Ishikawa (cell line): ENCODE data around the gene BPIFB4.

Source experiments
- CEBPB ChIP-seq: IDR thresholded peaks from 2 replicates; pipeline ENCODE4 v1.6.1; 2012
- CREB1 ChIP-seq: IDR thresholded peaks from 2 replicates; pipeline ENCODE4 v1.6.1; 2012; ENCODE audit warnings: low read depth
- EGR1 ChIP-seq: IDR thresholded peaks from 2 replicates; pipeline ENCODE4 v1.6.1; 2012
- EP300 ChIP-seq: IDR thresholded peaks from 2 replicates; pipeline ENCODE4 v1.6.1; 2012; ENCODE audit warnings: borderline replicate concordance
- FOXM1 ChIP-seq: IDR thresholded peaks from 2 replicates; pipeline ENCODE4 v1.6.1; 2012; ENCODE audit warnings: low read depth, borderline replicate concordance
- NFIC ChIP-seq: IDR thresholded peaks from 2 replicates; pipeline ENCODE4 v1.6.1; 2012
- RAD21 ChIP-seq: IDR thresholded peaks from 2 replicates; pipeline ENCODE4 v1.6.1; 2012; ENCODE audit warnings: low read depth
- TAF1 ChIP-seq: IDR thresholded peaks from 2 replicates; pipeline ENCODE4 v1.6.1; 2012; ENCODE audit warnings: low read depth, mild to moderate bottlenecking
- TCF12 ChIP-seq: IDR thresholded peaks from 2 replicates; pipeline ENCODE4 v1.6.1; 2012; ENCODE audit warnings: low read depth
- TEAD4 ChIP-seq: IDR thresholded peaks from 2 replicates; pipeline ENCODE4 v1.6.1; 2012
- YY1 ChIP-seq: IDR thresholded peaks from 2 replicates; pipeline ENCODE4 v1.6.1; 2012; ENCODE audit warnings: low read depth
- ZBTB7A ChIP-seq: IDR thresholded peaks from 2 replicates; pipeline ENCODE4 v1.6.1; 2012; ENCODE audit warnings: low read depth
- TF ChIP-seq, protein P1 (sequence below): IDR thresholded peaks from 2 replicates; pipeline ENCODE4 v1.6.1; 2012
- TF ChIP-seq, protein P2 (sequence below): IDR thresholded peaks from 2 replicates; pipeline ENCODE4 v1.6.1; 2012; ENCODE audit warnings: low read depth, mild to moderate bottlenecking
- TF ChIP-seq, protein P3 (sequence below): IDR thresholded peaks from 2 replicates; pipeline ENCODE4 v1.6.1; 2012

BPIFB4 gene

GRCh38 chr20:33064572-33065287 is 14.7 kb upstream of the BPIFB4 start:
- TF ChIP-seq RAD21 (no peak), ZBTB7A (no peak), TCF12 (no peak), EP300 (no peak), EGR1 (no peak), TAF1 (no peak), TEAD4 (no peak)
- TF ChIP-seq, protein P1, sequence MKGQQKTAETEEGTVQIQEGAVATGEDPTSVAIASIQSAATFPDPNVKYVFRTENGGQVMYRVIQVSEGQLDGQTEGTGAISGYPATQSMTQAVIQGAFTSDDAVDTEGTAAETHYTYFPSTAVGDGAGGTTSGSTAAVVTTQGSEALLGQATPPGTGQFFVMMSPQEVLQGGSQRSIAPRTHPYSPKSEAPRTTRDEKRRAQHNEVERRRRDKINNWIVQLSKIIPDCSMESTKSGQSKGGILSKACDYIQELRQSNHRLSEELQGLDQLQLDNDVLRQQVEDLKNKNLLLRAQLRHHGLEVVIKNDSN = no peak
- TF ChIP-seq, protein P2, sequence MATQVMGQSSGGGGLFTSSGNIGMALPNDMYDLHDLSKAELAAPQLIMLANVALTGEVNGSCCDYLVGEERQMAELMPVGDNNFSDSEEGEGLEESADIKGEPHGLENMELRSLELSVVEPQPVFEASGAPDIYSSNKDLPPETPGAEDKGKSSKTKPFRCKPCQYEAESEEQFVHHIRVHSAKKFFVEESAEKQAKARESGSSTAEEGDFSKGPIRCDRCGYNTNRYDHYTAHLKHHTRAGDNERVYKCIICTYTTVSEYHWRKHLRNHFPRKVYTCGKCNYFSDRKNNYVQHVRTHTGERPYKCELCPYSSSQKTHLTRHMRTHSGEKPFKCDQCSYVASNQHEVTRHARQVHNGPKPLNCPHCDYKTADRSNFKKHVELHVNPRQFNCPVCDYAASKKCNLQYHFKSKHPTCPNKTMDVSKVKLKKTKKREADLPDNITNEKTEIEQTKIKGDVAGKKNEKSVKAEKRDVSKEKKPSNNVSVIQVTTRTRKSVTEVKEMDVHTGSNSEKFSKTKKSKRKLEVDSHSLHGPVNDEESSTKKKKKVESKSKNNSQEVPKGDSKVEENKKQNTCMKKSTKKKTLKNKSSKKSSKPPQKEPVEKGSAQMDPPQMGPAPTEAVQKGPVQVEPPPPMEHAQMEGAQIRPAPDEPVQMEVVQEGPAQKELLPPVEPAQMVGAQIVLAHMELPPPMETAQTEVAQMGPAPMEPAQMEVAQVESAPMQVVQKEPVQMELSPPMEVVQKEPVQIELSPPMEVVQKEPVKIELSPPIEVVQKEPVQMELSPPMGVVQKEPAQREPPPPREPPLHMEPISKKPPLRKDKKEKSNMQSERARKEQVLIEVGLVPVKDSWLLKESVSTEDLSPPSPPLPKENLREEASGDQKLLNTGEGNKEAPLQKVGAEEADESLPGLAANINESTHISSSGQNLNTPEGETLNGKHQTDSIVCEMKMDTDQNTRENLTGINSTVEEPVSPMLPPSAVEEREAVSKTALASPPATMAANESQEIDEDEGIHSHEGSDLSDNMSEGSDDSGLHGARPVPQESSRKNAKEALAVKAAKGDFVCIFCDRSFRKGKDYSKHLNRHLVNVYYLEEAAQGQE = no peak
- TF ChIP-seq, protein P3, sequence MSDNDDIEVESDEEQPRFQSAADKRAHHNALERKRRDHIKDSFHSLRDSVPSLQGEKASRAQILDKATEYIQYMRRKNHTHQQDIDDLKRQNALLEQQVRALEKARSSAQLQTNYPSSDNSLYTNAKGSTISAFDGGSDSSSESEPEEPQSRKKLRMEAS = no peak

DNA sequence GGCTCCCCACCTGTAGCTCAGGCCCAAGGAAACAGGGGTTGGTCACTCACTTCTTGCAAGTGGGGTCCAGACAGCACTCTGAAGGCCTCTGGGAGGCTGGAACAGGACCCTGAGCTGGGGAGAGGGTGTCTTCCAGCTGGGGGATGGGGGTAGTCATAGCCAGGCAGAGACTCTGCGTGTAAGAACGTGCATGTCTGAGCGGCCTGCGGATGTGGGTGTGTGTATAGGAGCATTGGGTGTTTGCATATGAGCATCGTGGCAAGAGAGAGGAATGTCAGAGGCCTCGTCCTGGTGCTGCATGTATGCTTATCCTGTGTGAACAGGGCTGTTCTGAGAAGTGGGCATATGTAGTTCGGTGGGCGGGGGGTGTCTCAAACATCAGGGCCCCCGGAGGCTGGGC is 13.7 kb upstream of the BPIFB4 start:
- TF ChIP-seq, protein P3 = no peak
- TF ChIP-seq TEAD4 (no peak), RAD21 (no peak), TCF12 (no peak), CEBPB (no peak), CREB1 (no peak), NFIC (no peak), EP300 (no peak), EGR1 (no peak), FOXM1 (no peak), YY1 (no peak), ZBTB7A (no peak)

DNA sequence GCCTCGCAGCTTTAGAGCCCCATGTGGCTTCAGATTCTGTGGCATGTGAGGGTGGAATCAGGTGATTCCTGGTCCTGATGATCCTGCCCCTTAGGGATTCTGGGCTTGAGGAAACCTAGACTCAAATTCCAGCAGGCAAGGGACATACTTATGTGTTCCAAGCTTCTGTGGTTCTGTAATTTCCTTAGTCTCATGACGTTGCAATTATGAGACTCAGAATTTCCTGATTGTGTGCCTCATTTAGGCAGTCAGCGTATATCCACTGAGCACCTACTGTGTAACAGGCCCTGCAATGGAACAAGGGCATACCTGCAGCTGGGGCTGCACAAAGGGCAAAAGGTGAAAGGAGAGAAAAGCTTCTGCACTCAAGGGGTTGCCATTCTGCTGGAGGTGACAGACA is 11.6 kb upstream of the BPIFB4 start:
- TF ChIP-seq TCF12 (no peak), CREB1 (no peak), TEAD4 (no peak), ZBTB7A (no peak), RAD21 (no peak), CEBPB (no peak), YY1 (no peak), EP300 (no peak), TAF1 (no peak), FOXM1 (no peak), EGR1 (no peak), NFIC (no peak)
- TF ChIP-seq, protein P1 = no peak
- TF ChIP-seq, protein P3 = no peak
- TF ChIP-seq, protein P2 = no peak

DNA sequence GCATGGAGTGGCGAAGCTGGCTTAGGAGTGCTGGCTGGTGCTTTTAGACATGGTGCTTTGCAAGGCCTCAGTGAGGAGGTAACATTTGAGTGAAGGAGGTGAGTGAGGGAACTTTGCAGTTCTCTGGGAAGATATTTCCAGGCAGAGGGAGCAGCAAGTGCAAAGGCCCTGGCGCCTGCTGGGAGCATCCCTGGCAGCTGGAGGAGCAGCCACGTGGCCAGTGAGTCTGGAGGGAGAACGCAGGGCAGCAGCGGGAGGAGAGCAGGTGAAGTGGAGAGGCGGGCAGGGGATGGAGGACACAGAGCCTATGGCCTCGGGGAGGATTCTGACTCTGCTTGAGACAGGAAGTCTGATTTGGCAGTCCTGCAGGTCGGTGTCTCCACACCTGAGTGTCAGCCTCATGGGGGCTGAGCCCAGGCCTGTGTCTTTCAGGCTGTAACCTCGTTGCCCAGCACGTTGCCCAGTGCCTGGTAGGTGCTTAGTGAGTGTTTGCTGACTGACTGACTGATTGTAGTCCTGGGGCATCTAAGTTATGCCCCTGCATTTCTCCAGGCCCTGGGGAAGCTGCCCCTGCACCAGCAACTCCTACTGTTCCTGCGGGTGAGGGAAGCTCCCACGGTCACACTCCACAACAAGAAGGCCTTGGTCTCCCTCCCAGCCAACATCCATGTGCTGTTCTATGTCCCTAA is 11.0 kb upstream of the BPIFB4 start:
- TF ChIP-seq, protein P2 = no peak
- no peak for TF ChIP-seq TEAD4
- no peak for TF ChIP-seq EP300
- no peak for TF ChIP-seq CEBPB
- no peak for TF ChIP-seq CREB1
- no peak for TF ChIP-seq EGR1
- no peak for TF ChIP-seq ZBTB7A
- TF ChIP-seq YY1 = no peak
